ENCODE results near the gene PSME3IP1.

GRCh38 chr16:57184887-57185445, 873 bp downstream of the PSME3IP1 start:
- TF ChIP-seq, protein P1, sequence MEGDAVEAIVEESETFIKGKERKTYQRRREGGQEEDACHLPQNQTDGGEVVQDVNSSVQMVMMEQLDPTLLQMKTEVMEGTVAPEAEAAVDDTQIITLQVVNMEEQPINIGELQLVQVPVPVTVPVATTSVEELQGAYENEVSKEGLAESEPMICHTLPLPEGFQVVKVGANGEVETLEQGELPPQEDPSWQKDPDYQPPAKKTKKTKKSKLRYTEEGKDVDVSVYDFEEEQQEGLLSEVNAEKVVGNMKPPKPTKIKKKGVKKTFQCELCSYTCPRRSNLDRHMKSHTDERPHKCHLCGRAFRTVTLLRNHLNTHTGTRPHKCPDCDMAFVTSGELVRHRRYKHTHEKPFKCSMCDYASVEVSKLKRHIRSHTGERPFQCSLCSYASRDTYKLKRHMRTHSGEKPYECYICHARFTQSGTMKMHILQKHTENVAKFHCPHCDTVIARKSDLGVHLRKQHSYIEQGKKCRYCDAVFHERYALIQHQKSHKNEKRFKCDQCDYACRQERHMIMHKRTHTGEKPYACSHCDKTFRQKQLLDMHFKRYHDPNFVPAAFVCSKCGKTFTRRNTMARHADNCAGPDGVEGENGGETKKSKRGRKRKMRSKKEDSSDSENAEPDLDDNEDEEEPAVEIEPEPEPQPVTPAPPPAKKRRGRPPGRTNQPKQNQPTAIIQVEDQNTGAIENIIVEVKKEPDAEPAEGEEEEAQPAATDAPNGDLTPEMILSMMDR (IDR thresholded peaks at IDR 0.05; ENCODE audit: insufficient read depth, low read length) = no peak
- TF ChIP-seq GABPA (IDR thresholded peaks at IDR 0.05; ENCODE audit: low read depth) = no peak
- TF ChIP-seq, protein P2, sequence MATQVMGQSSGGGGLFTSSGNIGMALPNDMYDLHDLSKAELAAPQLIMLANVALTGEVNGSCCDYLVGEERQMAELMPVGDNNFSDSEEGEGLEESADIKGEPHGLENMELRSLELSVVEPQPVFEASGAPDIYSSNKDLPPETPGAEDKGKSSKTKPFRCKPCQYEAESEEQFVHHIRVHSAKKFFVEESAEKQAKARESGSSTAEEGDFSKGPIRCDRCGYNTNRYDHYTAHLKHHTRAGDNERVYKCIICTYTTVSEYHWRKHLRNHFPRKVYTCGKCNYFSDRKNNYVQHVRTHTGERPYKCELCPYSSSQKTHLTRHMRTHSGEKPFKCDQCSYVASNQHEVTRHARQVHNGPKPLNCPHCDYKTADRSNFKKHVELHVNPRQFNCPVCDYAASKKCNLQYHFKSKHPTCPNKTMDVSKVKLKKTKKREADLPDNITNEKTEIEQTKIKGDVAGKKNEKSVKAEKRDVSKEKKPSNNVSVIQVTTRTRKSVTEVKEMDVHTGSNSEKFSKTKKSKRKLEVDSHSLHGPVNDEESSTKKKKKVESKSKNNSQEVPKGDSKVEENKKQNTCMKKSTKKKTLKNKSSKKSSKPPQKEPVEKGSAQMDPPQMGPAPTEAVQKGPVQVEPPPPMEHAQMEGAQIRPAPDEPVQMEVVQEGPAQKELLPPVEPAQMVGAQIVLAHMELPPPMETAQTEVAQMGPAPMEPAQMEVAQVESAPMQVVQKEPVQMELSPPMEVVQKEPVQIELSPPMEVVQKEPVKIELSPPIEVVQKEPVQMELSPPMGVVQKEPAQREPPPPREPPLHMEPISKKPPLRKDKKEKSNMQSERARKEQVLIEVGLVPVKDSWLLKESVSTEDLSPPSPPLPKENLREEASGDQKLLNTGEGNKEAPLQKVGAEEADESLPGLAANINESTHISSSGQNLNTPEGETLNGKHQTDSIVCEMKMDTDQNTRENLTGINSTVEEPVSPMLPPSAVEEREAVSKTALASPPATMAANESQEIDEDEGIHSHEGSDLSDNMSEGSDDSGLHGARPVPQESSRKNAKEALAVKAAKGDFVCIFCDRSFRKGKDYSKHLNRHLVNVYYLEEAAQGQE (IDR thresholded peaks at IDR 0.05; ENCODE audit: insufficient replicate concordance, low read depth) = no peak
